Fibroblast of pulmonary artery (primary cell): ENCODE measurements around the gene ANTXR2.

Experiments used
- DNase-seq: peaks from one replicate; pipeline ENCODE4 v3.0.0-alpha.2; 2010; ENCODE audit warnings: low read depth
- H3K4me3 ChIP-seq: replicated peaks from 2 replicates; pipeline ENCODE4 v1.5.1; 2011; ENCODE audit warnings: low read depth, mild to moderate bottlenecking, control low read depth, low read length, moderate library complexity
- TF ChIP-seq, protein P1 (sequence below): IDR thresholded peaks from 2 replicates; pipeline ENCODE4 v1.5.1; 2011; ENCODE audit warnings: mild to moderate bottlenecking, control low read depth, low read length, inconsistent platforms; ENCODE audit errors: missing control alignments

Gene ANTXR2

DNA sequence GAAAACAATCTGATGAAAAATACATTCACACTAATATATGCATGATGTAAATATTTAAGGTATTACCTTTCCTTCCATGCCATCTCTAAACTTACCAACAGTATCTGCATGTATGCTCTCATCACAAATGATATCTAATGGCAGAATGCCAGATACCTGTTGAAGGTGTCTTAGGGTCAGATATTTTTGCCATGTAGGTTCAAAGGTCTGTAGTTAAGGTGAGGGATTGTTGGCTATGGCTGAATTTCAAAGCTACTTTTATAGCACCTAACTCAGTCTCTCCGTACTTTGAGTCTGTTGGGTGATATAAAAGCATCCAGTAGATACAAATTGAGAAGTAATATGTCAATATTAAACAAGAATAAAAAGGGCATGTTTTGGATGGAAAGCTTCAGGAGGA, 19.8 kb upstream of the ANTXR2 start:
- TF ChIP-seq, protein P1, sequence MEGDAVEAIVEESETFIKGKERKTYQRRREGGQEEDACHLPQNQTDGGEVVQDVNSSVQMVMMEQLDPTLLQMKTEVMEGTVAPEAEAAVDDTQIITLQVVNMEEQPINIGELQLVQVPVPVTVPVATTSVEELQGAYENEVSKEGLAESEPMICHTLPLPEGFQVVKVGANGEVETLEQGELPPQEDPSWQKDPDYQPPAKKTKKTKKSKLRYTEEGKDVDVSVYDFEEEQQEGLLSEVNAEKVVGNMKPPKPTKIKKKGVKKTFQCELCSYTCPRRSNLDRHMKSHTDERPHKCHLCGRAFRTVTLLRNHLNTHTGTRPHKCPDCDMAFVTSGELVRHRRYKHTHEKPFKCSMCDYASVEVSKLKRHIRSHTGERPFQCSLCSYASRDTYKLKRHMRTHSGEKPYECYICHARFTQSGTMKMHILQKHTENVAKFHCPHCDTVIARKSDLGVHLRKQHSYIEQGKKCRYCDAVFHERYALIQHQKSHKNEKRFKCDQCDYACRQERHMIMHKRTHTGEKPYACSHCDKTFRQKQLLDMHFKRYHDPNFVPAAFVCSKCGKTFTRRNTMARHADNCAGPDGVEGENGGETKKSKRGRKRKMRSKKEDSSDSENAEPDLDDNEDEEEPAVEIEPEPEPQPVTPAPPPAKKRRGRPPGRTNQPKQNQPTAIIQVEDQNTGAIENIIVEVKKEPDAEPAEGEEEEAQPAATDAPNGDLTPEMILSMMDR = no peak
- H3K4me3 ChIP-seq = no peak overlapping the region
- DNase-seq = no peak

DNA sequence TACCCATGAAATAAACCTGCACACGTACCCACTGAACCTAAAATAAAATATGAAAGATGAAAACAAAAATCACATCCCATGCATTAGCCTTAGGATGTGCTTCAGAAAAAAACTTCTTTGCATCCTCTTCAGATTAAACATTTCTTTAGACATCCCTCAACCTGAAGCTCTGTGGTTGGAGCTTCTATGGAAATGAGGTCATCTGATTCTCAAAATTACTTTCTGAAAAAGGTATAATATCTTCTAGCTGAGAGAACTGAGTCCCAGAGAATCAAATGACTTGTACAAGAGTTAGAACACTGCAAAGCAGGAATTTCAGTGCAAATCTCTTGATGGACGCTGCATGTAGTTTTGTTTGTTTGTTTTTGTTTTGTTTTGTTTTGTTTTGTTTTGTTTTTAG, 19.1 kb upstream of the ANTXR2 start:
- no peak for DNase-seq
- TF ChIP-seq, protein P1 = no peak
- H3K4me3 ChIP-seq = no peak overlapping the region

DNA sequence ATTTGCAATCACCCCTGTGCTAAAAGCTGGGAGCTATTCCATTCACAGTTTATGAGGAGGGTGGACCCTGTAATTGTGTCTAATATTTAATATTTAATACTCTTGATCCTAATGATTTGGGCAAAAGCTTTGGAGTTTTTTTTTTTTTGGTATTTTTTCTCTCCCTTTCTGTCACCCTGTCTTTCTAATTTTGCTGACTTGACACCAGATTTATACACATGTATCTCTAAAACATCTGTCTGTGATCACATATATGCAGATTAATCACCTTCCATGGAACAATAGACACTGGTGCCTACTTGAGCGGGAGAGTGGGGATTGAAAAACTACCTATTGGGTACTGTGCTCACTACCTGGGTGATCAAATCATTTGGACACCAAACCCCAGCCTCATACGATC, 18.7 kb upstream of the ANTXR2 start:
- no peak overlapping the region for H3K4me3 ChIP-seq
- DNase-seq = no peak
- TF ChIP-seq, protein P1 = no peak

DNA sequence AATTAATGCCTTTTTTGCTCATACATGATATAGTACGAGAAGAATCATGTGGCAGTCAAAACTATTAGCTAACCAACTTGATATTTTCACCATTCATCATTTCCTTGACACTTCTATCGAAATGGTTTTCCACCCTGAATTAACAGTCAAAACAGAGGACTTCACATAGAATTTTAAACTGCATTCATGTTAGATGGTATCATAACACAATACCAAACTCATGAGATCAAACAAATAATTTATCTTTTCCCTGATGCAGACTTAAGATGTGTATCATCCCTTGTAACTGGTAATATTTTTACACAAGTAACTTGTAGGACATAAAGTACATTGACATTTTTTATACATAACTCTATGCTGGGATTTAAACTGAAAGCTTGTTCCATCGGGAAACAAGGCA, 18.2 kb upstream of the ANTXR2 start:
- no peak overlapping the region for H3K4me3 ChIP-seq
- DNase-seq = no peak
- TF ChIP-seq, protein P1 = no peak

DNA sequence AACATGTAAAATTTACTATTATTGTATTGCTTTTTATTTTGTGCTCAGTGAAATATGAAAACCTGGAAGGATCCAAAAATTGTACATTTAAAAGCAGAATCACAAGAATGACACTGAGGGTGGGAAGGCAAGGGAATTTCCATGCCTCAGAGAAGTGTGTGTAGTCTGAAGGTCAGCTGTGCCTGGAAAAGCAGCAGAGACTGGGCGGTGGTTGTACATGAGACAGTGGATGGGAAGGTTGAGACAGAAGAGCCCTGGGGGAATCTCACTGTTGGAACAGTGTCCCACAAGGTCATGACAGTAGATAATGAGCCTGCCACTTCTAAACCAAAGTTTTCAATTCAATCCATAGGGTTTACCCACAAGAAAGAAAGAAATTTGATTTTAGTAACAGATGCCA, 17.1 kb upstream of the ANTXR2 start:
- TF ChIP-seq, protein P1 = no peak
- H3K4me3 ChIP-seq = no peak overlapping the region
- DNase-seq = no peak

DNA sequence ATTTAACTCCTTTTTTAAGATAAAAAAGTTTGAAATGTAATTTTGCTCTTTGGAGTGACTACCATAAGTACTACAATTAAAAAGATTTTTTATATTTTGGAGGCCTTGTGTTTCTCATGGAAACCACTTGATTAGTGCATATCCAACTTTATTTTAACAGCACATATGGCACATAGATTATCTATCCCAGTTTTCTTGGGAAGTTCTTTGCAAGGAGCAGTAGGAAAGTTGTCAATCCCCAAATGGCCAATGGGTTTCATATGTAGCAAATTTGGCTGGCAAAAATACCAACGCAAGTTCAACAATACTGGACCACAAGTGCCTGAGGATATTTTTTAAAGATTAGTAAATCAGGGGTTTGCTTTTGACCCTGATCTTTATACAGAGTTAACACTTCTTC, 15.4 kb upstream of the ANTXR2 start:
- DNase-seq = no peak
- TF ChIP-seq, protein P1 = no peak

DNA sequence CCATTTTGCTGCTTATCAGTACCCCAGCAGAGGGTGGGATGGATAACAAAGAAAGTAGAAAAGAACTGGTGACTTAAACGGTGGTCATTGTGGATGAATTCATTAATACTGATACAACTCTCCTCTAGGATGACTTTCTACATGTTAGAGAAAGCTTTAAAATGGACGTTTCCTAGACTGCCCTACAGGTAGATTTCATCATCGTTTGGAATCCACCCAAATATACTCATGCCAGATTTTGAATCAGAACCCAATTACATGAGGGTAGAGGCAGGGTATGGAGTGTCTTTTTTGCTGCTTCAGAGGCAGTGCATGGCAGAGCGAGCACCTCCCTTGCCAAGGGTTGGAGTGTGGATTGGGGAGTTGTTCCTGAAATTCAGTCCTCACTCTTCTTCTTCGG, 13.3 kb upstream of the ANTXR2 start:
- H3K4me3 ChIP-seq = no peak overlapping the region
- TF ChIP-seq, protein P1 = no peak
- no peak for DNase-seq

More for the DNA sequence above, 15.4 kb upstream of the ANTXR2 start:
- H3K4me3 ChIP-seq = no peak overlapping the region
